MM.1S (cell line): ENCODE measurements around the gene NSUN4.

Experiments
- CTCF ChIP-seq: fragments of 300-600 bp; sonication (generic); IDR thresholded peaks from 2 replicates; pipeline ENCODE4 v1.5.1; 2016; ENCODE audit warnings: antibody characterized with exemption, low read length, mixed read lengths
- EZH2 ChIP-seq: fragments of 300-600 bp; sonication (generic); optimal IDR thresholded peaks from 2 replicates; pipeline ENCODE3; 2017; ENCODE audit warnings: low read depth, mild to moderate bottlenecking, antibody characterized with exemption, low read length, mixed read lengths

DNA sequence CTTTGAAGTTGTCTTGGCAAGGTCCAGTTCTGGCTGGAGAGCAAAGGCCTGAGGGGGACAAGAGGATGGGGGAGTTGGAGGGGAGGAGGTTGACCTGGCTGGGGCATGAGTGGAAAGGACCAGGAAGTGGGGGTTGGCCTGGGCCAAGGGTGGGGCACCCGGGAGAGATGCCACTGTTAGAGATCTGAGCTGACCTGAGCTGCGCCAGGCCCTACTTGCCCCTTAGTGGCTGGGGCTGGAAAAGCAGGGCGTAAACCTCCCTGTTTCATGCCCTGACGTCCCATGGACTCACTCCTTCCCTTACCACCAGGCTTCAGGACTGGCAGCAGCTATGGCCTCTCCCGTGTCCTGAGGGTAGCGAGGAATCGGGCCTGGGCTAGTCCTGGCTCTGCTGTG is 70.4 kb downstream of the NSUN4 start:
- TF ChIP-seq EZH2 (no peak), CTCF (no peak)
